22Rv1 (cell line): ENCODE measurements around the gene MAGEC1.
"Not testable (repeated sequence)": the region's sequence is repeated elsewhere in the genome, so short reads cannot be mapped to it uniquely, and the experiment has no call there.

Experiments used
- H3K27ac ChIP-seq: fragments of 450-650 bp; 2 replicates; pipeline ENCODE4 v1.5.1; 2017
- ZFX ChIP-seq: fragments of 450-650 bp; IDR thresholded peaks from 2 replicates; pipeline ENCODE4 v1.6.1; 2017; ENCODE audit warnings: antibody characterized with exemption, borderline replicate concordance
- TF ChIP-seq, protein P1 (sequence below): fragments of 450-650 bp; IDR thresholded peaks from 2 replicates; pipeline ENCODE4 v1.5.1; 2017; ENCODE audit warnings: mild to moderate bottlenecking

MAGEC1 gene, protein sequence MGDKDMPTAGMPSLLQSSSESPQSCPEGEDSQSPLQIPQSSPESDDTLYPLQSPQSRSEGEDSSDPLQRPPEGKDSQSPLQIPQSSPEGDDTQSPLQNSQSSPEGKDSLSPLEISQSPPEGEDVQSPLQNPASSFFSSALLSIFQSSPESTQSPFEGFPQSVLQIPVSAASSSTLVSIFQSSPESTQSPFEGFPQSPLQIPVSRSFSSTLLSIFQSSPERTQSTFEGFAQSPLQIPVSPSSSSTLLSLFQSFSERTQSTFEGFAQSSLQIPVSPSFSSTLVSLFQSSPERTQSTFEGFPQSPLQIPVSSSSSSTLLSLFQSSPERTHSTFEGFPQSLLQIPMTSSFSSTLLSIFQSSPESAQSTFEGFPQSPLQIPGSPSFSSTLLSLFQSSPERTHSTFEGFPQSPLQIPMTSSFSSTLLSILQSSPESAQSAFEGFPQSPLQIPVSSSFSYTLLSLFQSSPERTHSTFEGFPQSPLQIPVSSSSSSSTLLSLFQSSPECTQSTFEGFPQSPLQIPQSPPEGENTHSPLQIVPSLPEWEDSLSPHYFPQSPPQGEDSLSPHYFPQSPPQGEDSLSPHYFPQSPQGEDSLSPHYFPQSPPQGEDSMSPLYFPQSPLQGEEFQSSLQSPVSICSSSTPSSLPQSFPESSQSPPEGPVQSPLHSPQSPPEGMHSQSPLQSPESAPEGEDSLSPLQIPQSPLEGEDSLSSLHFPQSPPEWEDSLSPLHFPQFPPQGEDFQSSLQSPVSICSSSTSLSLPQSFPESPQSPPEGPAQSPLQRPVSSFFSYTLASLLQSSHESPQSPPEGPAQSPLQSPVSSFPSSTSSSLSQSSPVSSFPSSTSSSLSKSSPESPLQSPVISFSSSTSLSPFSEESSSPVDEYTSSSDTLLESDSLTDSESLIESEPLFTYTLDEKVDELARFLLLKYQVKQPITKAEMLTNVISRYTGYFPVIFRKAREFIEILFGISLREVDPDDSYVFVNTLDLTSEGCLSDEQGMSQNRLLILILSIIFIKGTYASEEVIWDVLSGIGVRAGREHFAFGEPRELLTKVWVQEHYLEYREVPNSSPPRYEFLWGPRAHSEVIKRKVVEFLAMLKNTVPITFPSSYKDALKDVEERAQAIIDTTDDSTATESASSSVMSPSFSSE

DNA sequence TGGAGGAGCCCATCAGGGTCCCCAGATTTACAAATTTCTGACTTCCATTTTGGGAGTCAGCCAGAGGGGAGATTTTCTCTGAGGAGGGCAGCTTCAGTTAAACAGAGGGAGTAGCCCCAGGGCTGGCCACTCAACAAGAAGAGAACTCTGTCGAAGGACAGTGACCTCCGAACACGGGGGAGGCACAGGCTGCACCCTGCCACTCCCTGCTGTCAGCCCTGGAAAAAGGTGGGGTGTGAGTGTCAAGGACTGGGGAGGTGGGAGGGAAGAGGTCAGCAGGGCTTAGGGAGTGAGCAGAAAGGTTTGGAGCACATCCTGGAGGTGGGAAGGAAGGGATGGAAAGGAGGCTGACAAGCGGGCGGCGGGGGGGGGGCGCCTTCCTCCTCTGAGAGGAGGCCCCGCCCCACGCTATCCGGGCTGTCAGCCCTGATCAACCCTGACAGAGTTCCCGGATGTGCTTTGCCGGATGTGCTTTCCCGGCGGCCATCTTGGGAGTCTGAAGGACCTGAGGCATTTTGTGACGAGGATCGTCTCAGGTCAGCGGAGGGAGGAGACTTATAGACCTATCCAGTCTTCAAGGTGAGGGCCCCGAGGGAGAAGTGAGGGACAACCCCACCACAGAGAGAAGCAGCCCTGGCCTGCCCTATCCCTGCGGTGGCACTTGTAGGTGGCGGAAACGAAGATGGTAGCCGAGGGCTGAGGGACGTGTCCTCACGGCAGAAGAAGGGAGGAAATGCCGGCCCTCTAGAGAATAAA, at the start of gene MAGEC1:
MAGEC1 (plus strand) TSS at position 495 of the 756 bp plus-strand sequence. CDS start 1,179 bp downstream, outside the sequence.
- TF ChIP-seq, protein P1, sequence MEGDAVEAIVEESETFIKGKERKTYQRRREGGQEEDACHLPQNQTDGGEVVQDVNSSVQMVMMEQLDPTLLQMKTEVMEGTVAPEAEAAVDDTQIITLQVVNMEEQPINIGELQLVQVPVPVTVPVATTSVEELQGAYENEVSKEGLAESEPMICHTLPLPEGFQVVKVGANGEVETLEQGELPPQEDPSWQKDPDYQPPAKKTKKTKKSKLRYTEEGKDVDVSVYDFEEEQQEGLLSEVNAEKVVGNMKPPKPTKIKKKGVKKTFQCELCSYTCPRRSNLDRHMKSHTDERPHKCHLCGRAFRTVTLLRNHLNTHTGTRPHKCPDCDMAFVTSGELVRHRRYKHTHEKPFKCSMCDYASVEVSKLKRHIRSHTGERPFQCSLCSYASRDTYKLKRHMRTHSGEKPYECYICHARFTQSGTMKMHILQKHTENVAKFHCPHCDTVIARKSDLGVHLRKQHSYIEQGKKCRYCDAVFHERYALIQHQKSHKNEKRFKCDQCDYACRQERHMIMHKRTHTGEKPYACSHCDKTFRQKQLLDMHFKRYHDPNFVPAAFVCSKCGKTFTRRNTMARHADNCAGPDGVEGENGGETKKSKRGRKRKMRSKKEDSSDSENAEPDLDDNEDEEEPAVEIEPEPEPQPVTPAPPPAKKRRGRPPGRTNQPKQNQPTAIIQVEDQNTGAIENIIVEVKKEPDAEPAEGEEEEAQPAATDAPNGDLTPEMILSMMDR, result no peak
- no peak for TF ChIP-seq ZFX
- H3K27ac ChIP-seq, result no peak within 1 kb of the TSS

DNA sequence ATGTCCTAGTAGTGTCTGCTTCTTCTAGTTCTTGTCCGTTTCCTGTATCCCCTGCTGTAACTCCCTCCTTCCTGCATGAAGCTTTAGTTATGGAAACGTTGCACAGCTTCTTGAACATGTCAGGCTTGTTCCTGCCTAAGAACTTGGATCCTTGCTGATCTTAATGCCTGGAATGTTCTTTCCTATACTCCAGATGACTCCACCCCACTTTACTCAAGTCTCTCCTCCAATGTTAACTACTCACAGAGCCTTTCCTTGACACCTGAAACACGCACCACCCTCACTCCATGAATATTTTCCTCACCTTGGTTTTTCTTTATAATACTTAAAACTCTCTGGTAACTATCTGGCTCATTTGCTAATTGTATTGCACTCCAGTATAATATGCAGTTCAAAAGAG, 46.2 kb upstream of the MAGEC1 start:
- TF ChIP-seq, protein P1, result no peak
- no peak for TF ChIP-seq ZFX
- H3K27ac ChIP-seq, result no peak overlapping the region

DNA sequence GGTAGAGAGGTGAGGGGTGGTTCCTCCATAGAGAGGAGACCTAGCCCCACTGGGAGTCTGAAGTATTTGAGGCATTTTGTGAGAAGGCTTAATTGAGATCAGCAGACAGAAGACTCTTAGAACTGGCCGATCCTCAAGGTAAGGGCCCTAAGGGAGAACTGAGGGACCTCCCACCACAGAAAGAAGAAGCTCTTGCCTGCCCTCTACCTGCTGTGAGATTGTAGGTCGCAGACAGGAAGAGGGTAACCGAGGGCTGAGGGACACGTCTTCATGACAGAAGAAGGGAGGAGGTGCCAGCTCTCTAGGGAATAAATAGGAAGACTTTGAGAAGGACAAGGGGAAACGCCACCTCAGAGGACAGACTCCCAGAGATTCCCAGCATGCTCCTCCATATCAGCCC, 24.1 kb upstream of the MAGEC1 start:
- TF ChIP-seq, protein P1, result no peak; the same call in 1 of the 2 replicates
- no peak for TF ChIP-seq ZFX

DNA sequence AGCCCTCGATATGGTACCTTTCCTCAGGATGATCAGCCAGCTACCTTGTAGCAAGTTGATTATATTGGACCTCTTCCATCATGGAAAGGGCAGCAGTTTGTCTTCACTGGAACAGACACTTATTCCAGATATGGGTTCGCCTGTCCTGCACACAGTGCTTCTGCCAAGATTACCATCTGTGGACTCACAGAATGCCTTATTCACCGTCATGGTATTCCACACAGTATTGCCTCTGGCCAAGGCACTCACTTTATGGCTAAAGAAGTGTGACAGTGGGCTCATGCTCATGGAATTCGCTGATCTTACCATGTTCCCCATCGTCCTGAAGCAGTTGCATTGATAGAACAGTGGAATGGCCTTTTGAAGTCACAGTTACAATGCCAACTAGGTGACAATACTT, 14.9 kb upstream of the MAGEC1 start:
- not testable (repeated sequence) for H3K27ac ChIP-seq

More for the DNA sequence above, 24.1 kb upstream of the MAGEC1 start:
- no peak overlapping the region for H3K27ac ChIP-seq

DNA sequence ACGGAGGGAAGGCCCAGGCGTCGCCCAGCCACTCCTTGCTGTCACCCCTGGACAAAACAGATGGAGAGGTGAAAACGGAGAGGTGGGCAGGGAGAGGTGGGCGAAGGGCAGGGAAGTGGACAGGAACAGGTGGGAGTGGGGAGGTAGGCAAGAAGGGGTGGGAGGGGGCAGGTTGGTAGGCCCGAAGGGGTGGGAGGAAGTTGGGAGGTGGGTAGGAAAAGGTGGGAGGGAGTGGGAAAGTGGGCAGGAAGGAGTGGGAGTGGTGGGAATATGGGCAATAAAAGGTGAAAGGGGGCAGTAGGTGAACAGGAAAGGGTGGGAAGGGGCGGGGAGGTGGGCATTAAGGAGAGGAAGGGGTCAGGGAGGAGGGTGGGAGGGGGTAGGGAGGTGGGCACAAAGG, 9.0 kb upstream of the MAGEC1 start:
- TF ChIP-seq, protein P1, result no peak
- no peak overlapping the region for H3K27ac ChIP-seq

DNA sequence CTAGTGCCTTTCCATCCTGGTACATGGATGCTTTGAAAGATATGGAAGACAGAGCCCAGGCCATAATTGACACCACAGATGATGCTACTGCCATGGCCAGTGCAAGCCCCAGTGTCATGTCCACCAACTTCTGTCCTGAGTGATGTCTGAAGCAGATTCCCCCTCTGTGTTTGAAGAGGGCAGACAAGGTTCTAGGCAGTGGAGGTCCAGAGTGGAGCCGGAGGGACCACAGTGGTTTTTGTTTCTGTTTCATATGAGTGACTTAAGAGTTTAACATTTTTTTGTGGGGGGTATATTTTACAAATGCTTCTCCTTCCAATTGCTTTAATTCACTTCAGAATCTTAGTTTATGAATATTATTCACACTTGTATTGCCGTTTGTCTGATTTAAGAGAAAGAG, 6.0 kb upstream of the MAGEC1 start:
- TF ChIP-seq, protein P1, result no peak
- TF ChIP-seq ZFX, result no peak
- H3K27ac ChIP-seq, result no peak overlapping the region

DNA sequence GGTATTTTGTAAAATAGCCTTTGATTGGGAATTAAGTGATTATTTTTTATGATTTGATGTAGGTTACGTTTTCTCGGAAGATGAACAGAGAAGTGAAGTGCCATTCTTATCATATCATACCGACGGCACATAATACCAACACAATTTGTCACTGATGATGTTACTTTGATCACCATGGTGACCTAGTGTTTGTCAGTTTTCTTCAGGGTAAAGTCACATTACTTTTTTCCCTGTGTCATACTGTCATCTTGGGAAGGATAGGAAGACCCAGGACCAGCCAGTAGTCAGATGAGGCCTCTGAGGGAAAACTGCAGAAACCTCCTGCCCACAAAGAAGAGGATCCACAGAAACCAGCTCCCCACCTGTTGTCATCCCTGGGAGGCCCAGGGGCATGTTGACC, 1.3 kb upstream of the MAGEC1 start:
- no peak for TF ChIP-seq ZFX
- TF ChIP-seq, protein P1, result no peak

More for the DNA sequence above, 1.3 kb upstream of the MAGEC1 start:
- H3K27ac ChIP-seq, result no peak overlapping the region
